HG02884 (cell line): ENCODE data around the gene RBM15.

Experiments
- ATAC-seq: cut with Tn5 transposase; IDR thresholded peaks from one replicate; pipeline ENCODE4 v1.9.1; 2021; ENCODE audit warnings: mild to moderate bottlenecking, moderate library complexity; ENCODE audit not compliant: unreplicated experiment

The RBM15 gene

DNA sequence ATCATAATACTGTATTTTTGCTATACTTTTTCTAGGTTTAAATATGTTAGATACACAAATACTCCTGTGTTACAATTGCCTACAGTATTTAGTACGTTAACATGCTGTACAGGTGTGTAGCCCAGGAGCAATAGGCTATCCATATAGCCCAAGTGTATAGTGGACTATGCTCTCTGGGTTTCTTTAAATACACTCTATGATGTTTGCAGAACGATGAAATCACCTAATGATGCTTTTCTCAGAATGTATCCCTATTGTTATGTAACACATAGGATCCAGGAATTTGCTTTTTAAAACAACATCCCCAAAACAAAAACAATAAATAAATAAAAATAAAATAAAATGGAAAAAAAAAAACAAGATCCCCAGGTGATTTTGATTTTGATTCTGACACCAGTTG is 18.1 kb upstream of the RBM15 start:
- ATAC-seq: no peak

DNA sequence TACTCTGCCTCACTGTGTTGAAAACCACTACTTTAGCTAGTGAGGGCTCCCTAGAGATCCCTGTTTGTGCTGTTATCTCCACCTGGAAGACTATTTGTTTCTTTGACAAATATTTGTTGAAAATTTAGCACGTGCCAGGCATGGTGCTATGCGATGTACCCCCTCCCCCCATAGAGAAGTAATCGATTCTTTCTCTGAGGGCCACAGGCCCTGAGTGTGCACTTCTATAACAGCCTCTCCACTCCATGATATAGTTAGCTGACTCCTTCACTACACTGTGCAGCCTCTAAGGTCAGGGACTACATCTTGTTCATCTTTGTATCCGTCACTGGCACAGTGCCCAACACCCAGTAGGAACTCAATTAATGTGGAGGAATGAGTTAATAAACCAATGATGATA is 17.3 kb upstream of the RBM15 start:
- ATAC-seq: no peak

DNA sequence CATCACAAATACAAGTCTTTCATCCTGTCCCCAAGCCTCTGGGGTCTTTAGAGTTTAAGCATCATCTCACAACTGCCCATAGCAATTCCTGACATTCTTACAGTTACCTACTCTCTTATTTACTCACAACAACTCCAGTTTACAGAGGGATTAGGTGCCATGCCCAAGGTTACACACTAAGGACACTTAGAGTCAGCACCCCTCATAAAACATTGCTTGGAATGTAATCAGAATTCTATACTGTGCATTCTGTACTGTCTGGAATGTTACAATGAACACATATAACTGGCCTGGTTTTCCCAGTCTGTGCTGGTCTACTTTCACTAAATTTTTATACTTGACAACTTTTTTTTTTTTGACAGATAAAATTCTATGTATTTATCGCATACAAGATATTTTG is 14.5 kb upstream of the RBM15 start:
- ATAC-seq: no peak

DNA sequence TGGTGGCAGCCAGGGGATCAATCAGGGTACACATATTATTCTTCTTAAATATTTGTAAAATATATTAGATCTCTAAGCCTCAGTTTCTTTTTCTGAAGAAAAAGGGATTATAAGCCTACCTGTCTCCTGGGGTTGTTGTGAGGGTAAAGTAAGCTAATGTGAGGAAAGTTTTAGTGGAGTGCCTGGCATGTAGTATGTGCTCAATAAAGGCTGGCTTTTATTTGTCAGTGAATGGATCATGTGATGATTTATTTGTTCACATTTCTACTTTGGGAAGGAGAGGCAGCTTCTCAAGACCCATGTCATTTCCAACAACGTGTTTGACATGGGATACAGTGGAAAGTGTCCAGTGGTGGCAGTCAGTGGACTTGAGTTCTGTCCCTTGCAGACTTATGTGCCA is 12.4 kb upstream of the RBM15 start:
- no peak for ATAC-seq

DNA sequence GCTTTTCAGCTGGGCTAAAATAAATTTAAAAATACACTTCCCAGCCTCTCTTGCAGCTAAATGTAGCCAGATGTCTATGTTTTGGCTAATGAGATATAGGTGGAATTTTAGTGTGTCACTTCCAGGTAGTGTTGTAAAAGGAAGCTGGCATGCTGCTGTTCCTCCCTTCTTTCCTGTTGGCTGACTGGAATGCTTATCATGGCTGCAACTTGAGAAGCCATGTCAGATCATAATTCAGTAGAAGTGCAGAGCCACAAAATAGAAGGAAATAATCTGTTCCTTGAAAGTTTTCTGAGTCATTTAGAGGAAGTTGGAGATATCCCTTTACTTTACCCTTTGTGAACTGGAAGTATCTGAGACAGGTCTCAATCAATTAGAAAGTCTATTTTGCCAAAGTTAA is 10.9 kb upstream of the RBM15 start:
- no peak for ATAC-seq

DNA sequence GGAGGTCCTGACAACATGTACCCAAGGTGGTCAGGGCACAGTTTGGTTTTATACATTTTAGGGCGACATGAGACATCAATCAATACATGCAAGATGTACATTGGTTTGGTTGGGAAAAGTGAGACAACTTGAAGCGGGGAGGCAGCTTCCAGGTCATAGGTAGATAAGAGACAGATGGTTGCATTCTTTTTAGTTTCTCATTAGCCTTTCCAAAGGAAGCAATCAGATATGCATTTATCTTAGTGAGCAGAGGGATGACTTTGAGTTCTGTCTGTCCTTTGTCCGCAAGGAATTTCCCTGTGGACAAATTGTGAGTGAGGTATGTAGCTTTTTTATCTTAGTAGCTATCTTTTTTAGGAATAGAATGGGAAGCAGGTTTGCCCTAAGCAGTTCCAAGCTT is 10.5 kb upstream of the RBM15 start:
- no peak for ATAC-seq

DNA sequence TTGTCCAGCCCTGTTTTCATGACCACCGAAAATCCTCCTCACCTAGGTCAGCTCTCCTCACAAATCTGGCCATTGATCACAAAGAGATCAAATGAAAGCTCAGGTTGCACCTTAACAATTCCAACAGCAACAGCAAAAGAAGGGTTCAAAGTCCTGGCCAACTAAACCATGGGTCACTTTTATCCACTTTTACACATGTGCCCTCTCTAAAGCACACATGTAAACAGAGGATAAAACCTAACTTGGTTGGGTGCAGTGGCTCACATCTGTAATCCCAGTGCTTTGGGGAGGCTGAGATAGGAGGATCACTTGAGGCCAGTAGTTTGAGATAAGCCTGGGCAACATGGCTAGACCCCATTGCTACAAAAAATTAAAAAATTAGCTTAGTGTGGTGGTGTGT is 3.9 kb upstream of the RBM15 start:
- no peak for ATAC-seq

DNA sequence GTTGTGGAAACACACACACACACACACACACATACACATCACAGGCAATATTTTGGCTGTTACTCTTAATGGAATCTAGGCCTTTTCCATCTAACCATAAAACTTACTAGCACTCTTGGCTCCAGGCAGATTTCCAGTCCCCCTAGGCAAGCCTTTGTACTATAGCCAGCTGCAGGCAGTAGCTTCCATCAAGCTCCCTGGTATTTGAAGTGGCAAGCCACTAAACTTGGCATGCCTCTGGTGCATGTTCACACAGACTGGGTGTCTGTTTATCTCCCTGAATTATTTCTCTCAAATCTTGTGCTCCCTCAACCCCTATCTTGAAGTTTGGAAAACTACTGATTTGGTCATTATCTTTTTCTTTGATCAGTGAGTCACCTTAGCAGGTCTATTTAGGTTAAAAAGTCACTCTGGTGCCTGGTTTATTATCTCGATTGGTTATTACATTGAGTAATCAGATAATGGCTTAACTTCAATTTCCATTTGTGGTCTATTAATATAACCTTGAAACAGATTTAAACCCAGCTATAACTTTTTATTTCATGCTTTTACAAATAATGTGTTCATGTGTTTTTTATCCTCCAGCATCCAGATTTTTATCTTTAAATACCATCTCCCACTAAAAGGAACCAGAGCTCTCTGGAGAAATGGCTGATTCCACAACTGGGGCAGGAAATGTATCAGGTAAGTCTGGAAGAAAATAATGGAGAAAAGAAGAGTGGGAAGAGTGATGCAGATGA is 2.7 kb upstream of the RBM15 start:
- ATAC-seq: no peak

DNA sequence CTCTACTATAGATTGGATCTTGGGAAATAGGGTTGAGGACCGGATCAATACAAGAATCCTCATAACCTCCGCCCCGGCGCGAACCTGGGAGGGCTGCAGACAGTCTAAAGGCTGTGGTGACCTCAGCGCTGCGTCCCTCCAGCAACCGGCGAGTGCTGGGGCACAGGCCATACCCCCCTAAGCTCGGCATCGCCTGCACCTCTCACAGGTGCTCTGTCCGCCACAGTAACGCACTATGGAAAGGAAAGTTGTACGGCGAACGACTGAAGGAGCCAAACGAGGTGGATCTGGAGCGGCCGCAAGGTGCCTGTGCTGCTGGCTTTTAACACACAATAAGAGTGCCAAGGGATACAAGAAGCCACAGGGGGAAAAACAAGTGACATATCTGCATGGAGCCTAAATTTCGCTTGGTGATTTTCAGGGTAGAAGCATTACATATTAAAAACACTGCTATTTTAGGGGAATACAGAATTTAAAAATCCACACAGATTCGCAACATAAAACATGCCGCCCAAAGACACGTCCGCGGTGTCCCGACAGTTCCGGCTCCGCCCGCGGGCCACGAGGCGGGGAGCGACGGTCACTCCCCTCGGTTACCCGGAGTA is 1.4 kb upstream of the RBM15 start:
- ATAC-seq: no peak

DNA sequence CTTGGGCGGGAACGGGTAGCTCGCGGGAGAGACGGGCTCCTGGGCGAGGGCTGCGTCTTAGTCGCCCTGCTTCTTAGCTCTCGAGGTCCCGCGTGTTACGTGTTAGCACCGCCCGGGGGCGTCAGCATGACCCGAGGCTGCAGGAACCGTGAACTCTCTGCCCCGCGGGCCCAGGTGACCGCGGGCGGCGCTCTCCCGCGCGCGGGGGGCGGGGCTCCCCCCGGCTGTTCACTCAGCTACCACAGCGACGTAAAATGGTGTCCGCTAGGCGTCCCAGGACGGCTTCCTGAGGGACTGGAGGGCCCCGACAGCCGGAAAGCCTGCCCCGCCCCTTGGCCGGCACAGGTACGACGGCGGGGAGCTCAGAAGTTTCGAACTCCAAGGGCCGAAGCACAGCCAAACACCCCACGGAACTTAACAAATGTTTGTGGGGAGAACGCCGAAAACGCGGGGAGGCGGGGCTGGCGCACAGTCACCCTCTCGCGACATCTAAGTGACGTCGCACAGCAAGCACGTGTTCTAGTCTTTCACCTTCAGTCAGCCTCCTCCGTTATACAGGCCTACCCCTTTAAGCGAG is 780 bp upstream of the RBM15 start:
- ATAC-seq: peak; percentile 68

DNA sequence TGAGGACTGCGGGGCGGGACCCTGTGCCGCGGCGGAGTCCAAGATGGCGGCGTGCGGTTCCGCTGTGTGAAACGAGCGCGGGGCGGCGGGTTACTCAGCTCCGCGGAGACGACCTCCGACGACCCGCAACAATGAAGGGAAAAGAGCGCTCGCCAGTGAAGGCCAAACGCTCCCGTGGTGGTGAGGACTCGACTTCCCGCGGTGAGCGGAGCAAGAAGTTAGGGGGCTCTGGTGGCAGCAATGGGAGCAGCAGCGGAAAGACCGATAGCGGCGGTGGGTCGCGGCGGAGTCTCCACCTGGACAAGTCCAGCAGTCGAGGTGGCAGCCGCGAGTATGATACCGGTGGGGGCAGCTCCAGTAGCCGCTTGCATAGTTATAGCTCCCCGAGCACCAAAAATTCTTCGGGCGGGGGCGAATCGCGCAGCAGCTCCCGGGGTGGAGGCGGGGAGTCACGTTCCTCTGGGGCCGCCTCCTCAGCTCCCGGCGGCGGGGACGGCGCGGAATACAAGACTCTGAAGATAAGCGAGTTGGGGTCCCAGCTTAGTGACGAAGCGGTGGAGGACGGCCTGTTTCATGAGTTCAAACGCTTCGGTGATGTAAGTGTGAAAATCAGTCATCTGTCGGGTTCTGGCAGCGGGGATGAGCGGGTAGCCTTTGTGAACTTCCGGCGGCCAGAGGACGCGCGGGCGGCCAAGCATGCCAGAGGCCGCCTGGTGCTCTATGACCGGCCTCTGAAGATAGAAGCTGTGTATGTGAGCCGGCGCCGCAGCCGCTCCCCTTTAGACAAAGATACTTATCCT is 430 bp downstream of the RBM15 start:
- no peak for ATAC-seq

DNA sequence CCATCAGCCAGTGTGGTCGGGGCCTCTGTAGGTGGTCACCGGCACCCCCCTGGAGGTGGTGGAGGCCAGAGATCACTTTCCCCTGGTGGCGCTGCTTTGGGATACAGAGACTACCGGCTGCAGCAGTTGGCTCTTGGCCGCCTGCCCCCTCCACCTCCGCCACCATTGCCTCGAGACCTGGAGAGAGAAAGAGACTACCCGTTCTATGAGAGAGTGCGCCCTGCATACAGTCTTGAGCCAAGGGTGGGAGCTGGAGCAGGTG is 961 bp downstream of the RBM15 start:
- no peak for ATAC-seq

DNA sequence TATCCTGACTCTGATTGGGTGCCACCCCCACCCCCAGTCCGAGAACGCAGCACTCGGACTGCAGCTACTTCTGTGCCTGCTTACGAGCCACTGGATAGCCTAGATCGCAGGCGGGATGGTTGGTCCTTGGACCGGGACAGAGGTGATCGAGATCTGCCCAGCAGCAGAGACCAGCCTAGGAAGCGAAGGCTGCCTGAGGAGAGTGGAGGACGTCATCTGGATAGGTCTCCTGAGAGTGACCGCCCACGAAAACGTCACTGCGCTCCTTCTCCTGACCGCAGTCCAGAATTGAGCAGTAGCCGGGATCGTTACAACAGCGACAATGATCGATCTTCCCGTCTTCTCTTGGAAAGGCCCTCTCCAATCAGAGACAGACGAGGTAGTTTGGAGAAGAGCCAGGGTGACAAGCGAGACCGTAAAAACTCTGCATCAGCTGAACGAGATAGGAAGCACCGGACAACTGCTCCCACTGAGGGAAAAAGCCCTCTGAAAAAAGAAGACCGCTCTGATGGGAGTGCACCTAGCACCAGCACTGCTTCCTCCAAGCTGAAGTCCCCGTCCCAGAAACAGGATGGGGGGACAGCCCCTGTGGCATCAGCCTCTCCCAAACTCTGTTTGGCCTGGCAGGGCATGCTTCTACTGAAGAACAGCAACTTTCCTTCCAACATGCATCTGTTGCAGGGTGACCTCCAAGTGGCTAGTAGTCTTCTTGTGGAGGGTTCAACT is 2.1 kb downstream of the RBM15 start:
- ATAC-seq: no peak

DNA sequence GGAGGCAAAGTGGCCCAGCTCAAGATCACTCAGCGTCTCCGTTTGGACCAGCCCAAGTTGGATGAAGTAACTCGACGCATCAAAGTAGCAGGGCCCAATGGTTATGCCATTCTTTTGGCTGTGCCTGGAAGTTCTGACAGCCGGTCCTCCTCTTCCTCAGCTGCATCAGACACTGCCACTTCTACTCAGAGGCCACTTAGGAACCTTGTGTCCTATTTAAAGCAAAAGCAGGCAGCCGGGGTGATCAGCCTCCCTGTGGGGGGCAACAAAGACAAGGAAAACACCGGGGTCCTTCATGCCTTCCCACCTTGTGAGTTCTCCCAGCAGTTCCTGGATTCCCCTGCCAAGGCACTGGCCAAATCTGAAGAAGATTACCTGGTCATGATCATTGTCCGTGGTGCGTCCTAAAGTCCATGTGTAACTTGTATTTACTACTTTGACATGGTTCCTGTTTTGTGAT is 2.7 kb downstream of the RBM15 start:
- no peak for ATAC-seq

DNA sequence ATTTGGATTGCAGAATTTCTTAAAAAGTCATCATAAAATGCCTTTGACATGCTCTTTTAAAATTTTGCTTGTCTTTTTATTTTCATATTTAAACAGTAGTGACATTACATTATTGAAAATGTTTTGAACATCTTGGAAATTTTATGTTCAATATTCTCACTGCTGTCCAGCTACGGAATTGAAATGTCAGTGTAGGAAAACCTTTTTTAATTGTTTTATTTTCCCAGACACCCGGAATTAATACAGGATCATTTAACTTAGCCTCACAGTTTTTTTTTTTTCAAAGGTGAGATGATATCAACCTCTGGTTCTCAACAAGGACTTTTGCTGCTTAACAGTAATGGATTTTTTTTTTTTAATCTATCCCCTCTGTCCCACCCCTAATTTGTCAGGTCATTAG is 4.1 kb downstream of the RBM15 start:
- ATAC-seq: no peak

DNA sequence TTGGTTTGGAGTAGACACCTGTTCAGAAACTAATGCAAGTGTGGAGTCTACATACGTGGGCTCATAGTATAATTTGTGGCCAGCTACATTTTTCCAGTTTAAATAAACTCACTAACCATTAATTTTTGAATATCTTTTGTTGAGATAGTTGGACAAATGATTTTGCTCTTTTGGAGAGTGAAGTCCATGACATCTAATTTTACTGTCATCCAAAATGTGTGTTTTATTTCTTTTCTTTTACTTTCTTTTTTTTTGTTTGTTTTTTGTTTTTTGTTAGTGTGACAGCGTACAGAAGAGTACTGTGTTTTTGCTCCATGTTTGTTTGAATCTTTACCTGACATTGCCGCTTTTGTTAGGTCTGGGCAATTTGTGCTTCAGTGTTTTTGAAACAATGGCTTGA is 5.0 kb downstream of the RBM15 start:
- no peak for ATAC-seq

DNA sequence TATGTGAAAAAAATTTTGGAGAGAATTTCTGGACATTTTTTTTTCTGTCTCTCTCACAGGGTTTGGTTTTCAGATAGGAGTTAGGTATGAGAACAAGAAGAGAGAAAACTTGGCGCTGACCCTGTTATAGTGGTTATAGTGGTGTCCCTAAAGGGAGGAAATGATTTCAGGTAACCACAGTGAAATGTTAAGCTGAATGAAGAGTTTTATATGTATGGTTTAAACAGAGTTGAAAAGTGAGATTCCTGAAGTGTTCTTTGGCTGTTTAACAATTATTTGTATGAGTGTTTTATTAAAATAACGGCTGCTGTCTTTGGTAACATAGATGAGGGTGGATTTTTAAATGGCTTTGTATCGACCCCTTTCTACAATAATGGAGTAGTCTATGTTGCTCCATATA is 6.3 kb downstream of the RBM15 start:
- ATAC-seq: no peak

DNA sequence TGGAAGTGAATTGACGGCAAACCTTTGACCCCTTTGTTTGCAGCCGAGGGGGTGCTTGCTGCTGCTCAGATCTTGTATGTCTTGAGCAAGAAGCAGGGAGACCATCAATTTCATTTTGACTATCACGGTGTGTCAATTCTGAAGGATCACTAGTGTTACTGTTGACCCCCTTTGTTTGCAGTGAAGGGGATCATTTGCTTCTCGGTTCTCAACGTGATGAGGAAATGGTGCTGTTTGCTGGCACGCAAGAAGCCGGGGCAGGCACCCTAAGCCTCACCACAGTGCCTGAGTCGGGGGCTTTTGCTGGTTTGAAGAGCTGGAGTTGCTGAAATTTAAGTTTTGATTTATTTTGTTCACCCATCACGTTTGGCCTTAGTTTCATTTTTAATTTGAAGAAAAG is 7.5 kb downstream of the RBM15 start:
- no peak for ATAC-seq

DNA sequence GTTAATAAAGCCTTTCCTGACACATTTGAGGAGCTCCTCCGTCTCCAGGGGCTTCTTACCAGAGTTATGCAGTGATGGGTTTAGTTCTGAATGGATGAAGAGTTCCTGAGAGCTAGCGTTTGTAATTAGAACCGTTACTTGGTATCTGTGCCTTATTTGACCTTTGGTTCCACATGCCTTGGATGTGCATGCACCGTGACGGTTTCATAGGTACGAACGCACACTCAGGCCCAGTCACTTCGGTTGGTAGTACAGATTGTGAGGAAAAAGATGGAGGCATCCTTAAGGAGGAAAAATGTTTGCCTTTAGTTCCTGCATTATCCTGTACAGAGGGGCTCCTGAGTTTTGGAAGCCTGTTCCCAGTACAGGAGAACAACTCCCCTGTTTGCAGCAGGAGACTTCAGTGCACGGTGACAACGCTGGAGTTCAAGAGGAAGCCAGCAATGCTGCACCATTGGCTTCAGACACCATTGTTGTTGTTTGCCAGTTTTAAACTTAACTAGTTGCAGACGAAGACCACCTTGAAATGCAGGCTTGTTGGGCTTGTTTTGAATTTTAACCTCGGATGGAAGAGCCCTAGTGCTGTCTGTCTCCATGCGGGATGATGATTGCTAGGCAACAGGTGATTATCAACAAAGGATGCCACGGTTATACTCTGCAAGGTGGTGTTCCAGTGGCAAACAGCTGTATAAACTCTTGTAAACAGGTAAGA is 8.2 kb downstream of the RBM15 start:
- no peak for ATAC-seq

DNA sequence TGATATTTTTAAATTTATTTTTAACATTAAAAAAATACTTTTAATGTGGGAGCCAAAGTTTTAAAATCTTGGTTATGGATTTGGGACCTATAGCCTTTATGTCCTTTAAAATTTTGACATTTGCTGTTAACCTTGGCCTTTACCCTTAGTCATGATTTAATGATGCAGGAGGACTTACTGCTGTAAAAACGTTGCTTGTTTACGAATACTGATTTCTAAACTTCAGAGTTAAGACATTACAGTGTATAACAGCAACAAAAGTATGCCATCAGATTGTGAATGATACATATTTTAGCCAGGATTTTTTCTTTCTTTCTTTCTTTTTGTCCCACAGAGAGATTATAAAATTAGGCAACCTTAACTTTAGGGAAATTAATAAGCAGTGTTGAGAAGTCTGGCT is 8.9 kb downstream of the RBM15 start:
- no peak for ATAC-seq

DNA sequence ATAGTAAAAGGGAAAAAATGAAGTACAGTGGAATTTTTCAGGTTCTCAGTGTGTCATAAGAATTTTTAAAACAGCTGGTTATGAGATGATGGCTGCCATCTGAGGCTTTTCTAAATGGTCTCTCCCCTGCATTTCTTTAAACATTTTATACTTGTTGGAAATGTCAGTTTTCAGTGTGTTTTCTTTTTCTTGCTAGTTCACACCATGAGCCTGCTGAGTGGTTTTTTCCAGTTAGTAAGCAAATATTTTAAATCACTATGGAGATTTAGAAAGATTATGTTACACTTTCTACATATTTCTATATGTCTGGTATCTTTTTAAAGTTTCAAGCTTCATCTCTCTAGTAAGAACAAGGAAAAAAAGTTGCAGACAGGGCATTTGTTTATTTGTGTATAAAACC is 9.6 kb downstream of the RBM15 start:
- no peak for ATAC-seq
